GM18502 (cell line): Measurements from ENCODE around the gene KRT82.
"Not testable (repeated sequence)": the region's sequence is repeated elsewhere in the genome, so short reads cannot be mapped to it uniquely, and the experiment has no call there.

ENCODE experiments used
- ATAC-seq: cut with Tn5 transposase; IDR thresholded peaks from one replicate; pipeline ENCODE4 v1.9.1; 2021; ENCODE audit warnings: mild to moderate bottlenecking; ENCODE audit not compliant: unreplicated experiment, poor library complexity

The KRT82 gene

DNA sequence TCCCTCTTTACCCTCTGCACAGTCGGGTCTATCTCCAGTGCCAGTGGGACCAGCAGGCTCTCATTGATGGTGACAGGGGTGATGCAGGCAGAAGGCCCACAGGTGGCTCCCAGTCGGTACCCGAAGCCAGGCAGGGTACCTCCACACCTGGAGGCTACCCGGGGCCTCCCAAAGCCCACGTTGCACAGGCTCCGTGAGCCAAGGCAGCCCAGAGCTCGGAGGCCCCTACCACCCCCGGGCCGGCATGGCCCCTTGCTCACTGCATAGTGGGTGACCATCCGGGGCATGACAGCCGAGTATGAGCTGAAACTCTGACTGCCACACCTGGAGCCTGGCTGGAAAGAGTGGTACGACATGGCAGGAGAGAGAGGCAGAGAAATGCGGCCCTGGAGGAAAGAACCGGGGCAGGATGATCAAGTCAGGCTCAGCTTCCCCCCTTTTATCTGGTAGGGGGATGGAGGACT is at the start of gene KRT82:
KRT82 (minus strand) TSS at position 414 of the 464 bp plus-strand sequence; CDS start at position 356, 58 bp downstream.
- no peak for ATAC-seq

- ATAC-seq, result no peak
Measured at GRCh38 chr12:52455821-52456220, 49.7 kb upstream of the KRT82 start.

GRCh38 chr12:52454411-52455201 is 48.5 kb upstream of the KRT82 start:
- no peak for ATAC-seq

DNA sequence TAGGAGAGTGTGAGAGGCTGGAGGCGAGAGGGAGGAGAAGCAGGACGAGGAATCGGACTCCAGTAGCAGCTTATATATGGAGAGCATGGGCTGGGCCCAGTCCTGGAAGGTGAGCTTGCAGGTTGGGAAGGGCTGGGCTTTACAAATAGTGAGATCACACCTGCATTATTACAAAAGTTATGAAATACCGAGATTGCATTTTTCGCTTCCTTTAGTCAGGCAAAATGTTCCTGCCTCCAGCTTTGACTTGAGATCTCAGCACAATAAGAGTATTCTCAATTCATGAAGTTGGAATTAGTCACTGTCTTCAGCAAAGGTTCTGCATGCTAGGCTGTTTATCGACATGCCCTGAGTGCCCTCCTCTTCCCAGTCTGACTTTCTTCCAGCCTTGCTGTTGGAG is 46.0 kb upstream of the KRT82 start, which contains the start of gene KRT6B:
KRT6B (minus strand) TSS at position 46 of the 400 bp plus-strand sequence. CDS start 68 bp downstream, outside the sequence.
- ATAC-seq, result no peak

GRCh38 chr12:52448228-52448627 is 42.1 kb upstream of the KRT82 start:
- no peak for ATAC-seq

DNA sequence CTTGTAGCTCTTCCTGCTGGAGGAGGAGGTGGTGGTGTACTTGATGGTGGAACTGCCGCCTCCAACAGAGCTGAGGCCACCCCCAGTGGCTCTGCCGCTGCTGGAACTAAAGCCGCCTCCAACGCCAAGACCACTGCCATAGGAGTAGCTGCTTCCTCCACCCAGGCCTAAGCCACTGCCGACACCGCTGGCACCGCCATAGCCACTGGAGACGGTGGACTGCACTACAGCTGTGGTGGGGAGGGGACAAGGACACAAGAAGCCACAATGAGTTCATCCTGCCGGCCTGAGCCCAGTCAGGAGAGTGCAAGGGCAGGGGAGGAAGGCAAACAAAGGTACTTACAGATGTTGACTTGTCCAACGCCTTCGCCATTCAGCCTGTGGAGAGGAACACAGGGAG is 41.1 kb upstream of the KRT82 start:
- not testable (repeated sequence) for ATAC-seq

DNA sequence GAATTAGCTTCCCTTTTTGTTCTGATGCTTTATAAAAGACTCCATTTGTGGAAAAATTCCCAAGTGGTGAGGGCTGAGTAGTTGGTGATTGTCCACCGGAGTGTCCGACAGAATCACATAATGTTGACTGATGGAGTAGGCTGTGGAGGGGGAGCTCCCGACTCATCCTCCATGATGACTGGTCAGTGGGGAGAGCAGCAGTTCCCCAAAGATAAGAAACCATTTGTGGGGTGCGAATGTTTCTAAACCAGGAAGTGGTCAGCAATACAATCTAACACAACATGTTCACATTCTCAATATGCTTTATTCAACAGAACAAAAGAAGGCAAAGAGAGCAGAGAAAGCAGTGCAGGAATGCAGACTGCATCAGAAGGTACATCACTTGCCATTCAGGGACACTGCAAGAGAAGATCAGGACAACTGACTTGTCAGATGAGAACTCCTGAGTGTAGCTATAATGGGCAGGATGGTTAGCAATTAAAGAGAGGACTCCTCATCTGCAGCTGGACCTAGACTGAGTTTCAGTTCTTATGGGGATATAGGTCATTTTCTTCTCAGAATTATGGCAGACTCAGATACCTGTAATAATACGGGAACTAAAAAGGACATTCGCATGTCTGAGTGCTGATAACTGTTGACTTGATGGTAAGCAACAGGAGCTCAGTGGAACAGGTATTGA is 40.4 kb upstream of the KRT82 start:
- no peak for ATAC-seq

DNA sequence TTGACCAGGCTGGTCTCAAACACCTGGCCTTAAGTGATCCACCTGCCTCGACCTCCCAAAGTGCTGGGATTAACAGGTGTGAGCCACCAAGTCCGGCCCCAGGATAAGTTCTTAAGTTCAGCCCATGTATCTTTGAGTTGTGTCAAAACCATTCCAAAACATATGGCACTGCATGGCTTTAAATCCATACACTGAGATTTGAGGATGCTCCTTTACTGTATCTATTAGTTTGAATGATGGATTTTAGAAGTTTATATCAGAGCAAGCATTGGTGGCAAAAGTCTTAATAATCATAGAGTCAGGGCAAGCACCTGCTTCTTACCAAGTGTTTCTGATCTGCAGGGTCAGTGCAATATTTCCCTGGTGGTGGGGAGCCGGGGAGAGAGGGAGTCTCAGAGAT is 39.7 kb upstream of the KRT82 start:
- ATAC-seq, result no peak

DNA sequence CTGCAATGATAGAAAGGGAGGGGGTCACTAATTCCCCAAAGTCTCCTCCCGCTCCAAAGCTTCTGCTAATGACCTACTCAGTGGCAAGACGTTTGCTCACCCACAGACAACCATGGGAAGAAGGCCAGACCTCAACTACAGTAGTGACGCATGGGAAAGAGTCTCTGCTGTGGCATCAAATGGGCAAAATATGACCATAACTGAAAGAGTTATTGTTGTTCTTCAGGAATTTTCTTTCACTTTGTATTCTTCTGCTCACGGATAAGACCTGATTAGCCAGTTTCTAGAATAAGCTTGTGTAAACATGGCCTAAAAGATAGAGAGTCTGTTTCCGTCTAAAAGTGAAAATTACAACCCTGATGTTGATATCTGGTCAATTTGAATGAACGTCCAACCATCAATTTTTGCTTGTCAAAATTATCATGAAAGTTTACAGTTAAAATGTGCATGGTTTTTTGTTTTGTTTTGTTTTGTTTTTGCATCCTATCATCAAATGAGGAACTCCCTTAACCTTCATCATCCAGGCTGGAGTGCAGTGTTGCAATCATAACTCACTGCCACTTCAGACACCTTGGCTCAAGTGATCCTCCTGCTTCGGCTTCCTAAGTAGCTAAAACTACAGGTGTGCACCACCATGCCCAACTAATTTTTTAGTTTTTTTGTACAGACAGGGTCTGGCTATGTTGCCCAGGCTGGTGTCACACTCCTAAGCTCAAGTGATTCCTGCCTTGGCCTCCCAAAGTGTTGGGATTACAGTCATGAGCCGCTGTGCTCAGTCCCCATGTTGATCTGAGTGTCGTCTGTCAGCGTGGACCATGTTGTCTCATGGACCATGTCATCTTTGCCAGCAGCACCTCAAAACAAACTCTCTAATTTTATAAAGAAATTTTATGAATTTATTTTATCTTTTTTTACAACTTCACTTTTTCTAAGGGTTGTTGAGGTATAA is 38.8 kb upstream of the KRT82 start:
- ATAC-seq, result no peak

GRCh38 chr12:52443966-52444365 is 37.8 kb upstream of the KRT82 start:
- ATAC-seq, result no peak

DNA sequence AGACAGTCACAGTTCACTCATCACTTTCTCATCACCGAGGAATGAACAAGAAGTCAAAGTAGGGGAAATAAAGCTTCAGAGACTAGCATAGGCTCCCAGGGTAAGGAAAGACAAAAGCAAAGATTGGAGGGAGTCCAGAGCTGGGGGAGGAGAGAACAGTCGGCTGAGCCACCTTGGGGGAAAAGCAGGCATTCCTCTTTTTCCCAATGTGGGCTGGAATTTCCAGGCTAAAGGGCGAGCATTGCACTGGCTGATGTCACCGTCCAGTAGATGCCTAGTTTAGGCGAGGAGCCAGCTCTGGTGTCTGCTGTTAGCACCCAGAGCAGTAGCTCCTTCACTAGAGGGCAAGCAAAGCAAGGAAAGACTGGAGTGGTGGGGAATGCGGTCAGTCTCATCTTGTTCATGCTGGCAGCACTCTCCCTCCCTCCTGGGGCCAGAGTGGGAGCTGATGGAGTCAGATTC is 36.5 kb upstream of the KRT82 start:
- no peak for ATAC-seq

DNA sequence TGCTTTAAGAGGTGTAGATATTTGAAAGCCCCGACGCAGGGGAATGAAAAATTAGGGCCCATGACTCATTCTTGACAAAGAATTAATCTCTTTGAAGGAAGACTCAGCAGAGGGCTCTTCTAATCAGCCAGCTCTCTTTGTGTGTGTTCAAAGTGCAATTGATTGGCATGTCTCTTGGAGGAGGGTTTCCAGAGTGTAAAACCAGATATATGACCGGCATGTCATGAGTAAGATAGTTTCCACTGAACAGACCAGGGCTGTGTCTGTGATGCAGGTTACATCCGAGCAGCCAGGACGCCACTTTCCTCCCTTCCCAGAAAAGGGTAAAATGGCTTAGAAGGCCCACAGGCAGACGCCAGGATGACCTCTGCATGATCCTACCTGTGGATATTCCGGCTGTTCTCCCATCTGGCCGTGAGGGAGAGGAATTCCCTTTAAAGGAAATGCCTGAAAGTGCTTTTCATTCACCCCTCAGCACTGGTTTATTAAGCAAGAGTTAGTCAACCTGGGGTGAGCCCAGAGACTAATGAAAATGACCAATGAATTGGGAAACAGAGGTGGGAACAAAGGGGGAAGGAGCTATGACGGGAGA is 35.3 kb upstream of the KRT82 start:
- no peak for ATAC-seq

- ATAC-seq, result no peak
Measured at GRCh38 chr12:52440821-52441319, 34.7 kb upstream of the KRT82 start.

DNA sequence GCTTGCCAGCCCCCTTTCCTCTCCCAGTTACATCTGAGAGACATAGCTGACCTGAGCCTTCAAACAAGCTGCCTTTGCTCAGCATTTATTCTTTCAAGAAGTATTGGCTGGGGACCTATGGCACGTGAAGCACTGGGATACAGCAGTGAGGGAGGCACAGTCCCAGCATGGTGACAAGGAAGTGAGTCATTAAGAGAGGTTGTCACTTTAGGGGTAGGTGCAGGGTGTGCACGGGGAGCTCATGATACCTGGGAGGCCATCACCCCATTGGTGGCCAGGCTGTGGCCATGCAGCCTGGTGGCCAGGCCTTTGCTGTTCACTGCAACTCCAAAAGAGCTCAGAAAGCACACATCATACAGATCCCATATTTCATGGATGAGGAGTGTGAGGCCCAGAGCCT is 33.7 kb upstream of the KRT82 start:
- ATAC-seq, result no peak

- no peak for ATAC-seq
Measured at GRCh38 chr12:52439420-52439819, 33.3 kb upstream of the KRT82 start.

DNA sequence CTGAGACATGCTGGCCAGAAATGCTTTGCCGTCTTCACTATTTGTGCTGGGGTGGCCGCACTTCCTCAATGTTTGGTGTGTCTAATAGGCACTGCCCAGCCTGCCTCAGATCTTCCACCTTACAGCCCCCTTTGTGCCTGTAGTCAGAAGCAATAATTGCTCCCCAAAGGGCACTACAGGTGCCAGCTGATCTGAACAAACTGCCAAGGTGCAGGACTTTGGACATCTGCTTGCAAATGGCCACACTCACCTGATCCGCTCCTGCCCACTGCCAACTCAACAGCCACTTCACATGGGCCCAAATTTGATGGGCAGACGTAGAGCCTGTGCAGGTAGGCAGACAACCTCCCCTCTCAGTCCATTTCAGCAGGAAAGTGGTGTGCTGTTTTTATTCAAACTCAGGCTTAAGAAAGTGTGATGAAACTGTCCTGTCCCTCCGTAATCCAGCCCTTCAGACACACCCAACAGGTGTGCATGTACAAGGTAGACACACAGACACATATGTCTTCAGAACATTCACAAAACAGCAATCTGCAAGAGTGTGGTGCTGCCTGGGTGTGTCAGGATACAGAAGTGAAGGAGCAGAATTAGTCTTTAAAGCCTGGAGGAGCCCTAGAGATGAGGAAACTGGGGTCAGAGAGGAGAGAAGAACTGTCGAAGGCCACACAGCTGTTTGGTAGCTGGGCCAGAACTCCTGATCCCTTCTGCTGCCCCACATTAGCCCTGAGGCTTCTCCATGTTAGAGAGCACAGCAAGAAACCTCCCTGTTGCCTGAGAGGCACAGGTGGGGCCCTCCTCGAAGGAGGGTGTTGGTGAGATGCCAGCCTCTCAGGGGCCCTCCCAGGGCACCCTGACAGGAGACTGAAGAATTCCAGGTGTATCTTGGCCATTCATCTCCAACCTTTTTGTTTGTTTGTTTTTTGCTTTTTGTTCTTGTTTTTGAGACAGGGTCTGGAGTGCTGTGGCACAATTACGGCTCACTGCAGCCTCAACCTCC is 32.5 kb upstream of the KRT82 start:
- no peak for ATAC-seq

GRCh38 chr12:52437508-52437907 is 31.4 kb upstream of the KRT82 start:
- no peak for ATAC-seq

DNA sequence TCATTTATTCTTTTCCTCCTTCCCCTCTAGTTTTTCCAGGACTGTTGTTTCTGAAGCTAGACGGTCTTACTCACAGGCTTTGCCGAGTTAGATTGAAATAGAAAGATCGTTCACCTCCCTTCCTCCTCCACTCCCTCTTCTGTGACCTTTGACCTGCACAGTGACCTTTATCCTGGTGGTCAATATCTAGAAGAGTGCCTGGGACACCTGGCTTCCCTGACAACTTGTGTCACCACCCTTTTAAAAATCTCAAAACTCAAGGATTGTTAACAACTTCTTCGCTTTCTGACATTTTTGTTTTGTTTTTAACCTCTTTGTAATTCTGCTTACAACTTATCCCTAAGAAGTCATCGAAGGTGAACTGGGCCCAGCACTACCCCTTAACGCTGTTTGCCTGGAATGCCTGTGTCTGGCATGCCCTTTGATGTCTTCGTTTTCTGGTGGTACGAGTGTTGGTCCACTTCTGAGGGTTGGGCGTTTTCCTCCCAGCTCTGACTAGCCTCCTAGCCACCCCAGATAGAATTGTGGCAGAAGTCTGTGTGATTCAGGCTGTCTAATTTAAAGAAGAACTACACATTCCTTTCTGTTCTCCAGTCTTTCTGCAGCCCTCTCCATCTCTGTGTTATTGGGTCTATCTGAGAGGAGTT is 30.8 kb upstream of the KRT82 start:
- ATAC-seq, result no peak
